Measurements from ENCODE around the gene IQSEC2.

The IQSEC2 gene

DNA sequence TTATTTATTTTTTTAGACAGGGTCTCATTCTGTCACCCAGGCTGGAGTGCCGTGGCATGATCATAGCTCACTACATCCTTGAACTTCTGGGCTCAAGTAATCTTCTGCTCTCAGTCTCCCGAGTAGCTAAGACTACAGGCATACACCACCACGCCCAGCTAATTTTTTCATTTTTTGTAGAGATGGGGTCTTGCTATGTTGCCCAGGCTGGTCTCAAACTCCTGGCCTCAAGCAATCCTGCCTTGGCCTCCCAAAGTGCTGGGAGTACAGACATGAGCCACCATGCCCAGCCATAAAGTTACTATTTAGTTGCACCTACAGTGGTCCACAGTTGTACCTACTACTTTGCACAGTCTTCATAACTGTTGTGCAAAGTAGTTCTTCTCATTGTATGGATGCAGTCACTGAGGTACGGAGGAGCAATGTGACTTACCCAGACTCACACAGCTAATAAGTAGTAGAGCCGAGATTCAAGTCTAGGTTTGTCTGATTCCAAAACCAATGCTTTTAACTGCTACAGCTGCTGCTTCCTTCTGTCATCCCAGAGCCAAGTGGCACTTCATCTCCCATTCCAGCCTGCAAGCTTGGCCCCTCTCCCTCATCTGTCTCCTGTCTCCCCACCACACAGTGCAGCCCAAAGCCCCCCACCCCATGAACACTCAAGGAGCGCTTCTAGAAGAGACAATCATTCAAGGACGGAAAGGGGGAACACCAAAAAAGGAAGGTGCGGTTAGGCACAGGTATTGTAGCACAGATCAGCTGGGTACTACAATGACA is 24.0 kb upstream of the IQSEC2 start:
- DNase-seq (ENCODE audit: low read depth in 3 of 3) = no peak

DNA sequence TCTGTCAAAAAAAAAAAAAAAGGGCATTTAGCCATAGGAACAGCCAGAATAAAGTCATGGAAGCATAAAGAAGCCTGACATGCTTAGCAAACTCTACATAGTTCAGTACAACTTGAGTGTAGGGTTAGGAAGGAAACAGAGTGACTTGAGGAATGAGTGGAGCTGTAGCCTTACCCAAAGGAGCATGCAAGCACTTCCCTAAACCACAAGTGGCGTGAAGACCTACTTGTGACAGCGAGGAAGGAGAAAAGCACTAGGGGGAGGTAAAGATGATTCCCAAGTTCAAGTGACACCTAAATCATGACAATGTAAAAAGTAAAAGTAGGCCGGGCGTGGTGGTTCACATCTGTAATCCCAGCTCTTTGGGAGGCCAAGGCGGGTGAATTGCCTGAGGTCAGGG is 21.8 kb upstream of the IQSEC2 start:
- DNase-seq (ENCODE audit: low read depth in 3 of 3) = no peak

DNA sequence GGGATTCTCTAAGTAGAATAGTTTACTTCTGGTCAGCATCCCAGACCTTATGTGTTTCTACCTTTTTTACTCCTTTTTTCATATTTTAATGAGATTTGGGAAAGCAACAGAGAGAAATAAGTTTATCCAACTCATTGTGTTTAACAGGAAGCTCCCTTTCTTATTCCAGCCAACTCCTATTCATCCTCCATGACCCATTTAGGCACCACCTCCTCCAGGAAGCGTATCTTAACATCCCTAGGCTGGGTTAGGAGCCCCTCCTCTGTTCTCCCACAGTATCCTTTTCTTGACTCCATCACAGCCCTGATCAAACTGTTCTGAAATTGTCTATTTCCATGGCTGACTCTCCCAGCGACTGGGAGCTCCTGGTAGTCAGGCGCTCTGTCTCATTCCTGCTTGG is 18.8 kb upstream of the IQSEC2 start:
- no peak for DNase-seq (ENCODE audit: low read depth in 3 of 3)

DNA sequence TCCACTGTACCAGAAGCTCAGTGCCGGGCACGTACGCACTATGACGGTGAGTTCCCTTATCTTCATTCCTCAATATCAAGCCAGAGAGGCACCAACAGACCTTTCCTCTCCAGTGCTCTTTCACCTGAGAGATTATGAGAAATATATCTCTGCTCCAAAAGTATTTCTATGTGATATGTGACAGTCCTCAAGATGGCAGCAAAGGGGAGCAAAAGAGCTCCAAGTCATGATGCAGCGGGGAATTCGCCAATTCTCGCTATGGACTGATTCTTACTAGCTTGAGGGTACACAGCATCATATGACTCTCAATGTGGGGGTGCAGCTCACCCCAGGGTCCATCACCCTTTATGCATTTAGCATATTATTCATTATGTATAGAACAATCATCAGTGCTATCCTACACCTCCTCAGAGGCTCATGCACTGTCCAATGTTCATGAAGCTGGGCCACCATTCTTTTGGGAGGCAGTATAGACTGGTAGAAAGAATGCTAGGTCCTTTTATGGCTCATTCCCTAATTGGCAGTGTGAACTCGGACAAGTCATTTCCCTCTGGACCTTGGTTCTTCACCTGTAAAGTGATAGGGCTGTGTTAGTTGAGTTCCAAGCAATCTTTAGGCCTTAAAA is 12.8 kb upstream of the IQSEC2 start:
- DNase-seq (ENCODE audit: low read depth in 3 of 3) = no peak

GRCh38 chrX:53291596-53291995 is 10.2 kb upstream of the IQSEC2 start:
- DNase-seq (ENCODE audit: low read depth in 3 of 3) = no peak

DNA sequence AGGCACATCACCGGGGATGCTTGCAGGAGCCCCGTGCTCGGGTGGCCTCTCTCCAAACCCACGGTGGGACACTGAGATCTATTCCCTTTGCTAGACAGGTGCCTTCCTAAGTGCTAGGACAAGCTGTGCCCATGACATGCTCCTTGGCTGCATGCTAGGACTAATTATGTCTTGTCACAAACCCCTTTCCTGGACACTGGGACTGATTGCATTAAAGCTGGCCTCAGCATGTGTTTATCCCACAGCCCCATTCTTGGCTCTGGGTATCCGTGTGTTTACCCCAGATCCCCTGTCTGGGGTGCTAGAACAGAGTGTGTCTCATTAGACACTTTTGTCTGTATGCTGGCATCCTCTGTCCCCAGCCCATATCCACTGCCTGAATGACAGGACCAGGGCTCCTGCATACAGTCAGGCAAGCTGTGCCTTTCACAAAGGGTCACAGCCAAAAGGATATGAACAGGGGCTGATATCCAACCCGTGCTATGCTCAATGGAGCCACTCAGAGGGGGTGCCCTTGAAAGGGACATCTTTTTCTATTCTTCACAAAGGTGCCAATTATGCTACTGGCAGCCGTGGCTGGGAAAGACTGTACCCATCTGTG is 9.2 kb upstream of the IQSEC2 start:
- no peak for DNase-seq (ENCODE audit: low read depth in 3 of 3)

DNA sequence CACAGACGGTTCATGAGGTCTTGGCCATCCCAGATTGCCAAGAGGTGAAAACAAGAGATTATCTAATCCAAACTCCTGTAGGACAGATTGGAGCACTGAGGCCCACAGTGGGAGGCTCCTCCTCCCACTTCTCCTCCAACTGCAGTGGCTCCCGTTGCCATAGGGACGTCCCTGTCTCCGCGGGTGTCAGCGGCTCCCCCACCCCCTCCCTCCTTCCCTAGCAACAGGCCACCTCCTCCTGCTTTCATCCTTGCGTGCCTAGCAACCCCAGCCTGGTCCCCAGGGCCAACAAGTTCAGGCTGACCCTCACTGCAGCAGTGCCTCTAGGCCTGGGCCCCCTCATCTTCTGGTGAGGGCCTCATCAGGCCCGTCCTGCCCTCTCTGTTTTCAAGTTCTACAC is 6.8 kb upstream of the IQSEC2 start:
- no peak for DNase-seq (ENCODE audit: low read depth in 3 of 3)

DNA sequence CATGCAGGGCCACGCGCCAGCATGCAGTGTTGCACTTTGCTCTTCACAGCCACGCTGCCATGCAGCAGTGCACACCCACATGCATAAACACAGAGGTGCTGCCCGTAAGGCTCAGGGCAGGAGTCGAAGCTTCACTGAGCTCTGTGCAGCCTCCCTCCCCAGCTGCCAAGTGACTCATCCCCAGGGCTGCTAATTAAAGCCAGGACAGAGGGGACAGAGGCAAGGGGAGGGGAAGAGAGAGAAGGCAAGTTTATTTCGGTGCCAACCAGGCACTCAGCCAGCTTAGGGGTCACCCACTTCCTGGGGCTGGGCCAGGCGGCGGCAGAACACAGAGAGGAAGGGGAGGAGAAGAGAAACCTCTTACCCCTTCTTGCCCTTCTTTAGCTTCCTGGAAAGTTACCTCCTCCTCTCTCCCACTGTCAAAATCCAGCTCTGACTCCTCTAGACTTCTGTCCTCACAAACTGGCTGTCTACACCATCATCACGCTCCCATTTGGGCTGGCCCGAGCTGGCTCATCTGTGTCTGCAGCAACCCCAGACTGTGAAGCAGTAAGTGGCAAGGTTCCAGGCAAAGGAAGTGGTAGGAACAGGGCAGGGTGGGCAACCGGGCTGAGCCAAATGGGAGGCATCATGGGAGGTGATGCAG is 6.2 kb upstream of the IQSEC2 start:
- no peak for DNase-seq (ENCODE audit: low read depth in 3 of 3)

GRCh38 chrX:53286171-53286570 is 4.8 kb upstream of the IQSEC2 start:
- DNase-seq (ENCODE audit: low read depth in 3 of 3) = no peak

GRCh38 chrX:53285591-53285990 is 4.2 kb upstream of the IQSEC2 start:
- DNase-seq (ENCODE audit: low read depth in 3 of 3) = no peak

GRCh38 chrX:53284684-53285447 is 3.5 kb upstream of the IQSEC2 start:
- DNase-seq (ENCODE audit: low read depth in 3 of 3) = peak in 2 of 3 experiments; percentile 9 to 20

DNA sequence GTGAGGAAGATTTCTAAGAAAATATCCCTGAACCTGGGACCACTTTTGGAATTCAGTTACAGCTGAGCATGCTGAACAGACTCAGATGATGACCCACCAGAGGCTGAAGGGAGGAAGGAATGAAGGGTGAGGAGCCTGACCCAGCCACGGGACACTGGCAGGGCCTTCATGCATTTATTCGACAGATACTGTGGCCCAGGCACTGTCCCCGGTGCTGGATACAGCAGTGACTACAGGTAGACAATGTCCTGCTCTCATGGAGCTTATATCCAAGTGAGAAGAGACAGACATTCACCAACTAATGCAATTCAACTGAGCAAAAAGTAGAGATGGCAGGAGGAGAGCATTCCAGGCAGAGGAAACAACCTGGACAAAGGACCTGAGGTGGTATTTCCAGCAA is 2.2 kb upstream of the IQSEC2 start:
- DNase-seq (ENCODE audit: low read depth in 3 of 3) = no peak

DNA sequence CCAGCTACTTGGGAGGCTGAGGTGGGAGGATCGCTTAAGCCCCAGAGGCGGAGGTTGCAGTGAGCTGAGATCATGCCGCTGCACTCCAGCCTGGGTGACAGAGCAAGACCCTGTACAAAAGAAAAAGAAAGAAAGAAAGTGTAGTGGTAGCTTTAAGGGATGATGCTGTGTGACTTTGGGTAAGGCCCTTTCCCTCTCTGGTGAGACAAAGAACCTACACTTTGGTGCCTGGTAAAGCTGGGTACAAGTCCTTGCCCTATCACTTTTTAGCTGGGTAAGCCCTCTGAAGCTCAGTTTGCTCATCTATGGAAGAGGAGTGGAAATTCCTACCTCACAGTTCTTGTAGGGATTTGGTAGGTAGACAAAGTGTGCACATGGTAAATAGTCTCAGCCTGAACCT is 1.7 kb upstream of the IQSEC2 start:
- DNase-seq (ENCODE audit: low read depth in 3 of 3) = no peak

DNA sequence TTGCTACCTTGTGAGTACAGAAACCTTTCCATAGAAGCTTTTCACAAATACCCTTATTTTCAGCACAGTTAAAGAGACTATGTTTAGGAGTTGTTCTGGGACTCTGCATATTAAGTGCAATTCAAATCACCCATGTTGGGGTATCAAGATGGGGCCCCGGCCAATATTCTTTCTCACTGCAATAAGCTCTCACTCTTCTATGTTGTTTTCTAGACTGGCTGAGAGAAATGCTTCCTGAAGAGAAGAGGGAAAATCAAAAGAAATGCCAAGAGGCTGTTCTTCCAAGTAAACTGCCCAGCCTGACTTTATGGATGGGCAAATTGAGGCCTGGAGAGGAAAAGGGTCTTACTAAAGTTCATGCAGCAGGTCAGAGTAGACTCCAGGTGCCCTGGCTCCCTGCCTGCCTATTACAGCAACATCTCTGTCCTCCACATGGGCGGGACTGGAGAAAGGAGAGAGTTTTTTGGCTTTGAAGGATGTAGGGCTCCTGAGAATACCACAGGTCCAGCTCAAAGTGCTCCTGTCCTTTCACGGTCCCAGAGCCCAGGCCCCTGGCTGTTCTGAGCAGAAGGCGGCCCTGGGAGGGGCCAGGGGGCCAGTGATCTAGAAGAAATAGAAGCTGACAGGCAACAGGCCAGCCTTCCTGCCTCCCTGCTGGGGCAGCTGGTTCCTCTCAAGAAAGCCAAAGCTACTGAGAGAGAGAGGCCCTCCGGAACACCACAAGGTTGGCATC is 745 bp upstream of the IQSEC2 start:
- DNase-seq (ENCODE audit: low read depth in 3 of 3) = no peak

DNA sequence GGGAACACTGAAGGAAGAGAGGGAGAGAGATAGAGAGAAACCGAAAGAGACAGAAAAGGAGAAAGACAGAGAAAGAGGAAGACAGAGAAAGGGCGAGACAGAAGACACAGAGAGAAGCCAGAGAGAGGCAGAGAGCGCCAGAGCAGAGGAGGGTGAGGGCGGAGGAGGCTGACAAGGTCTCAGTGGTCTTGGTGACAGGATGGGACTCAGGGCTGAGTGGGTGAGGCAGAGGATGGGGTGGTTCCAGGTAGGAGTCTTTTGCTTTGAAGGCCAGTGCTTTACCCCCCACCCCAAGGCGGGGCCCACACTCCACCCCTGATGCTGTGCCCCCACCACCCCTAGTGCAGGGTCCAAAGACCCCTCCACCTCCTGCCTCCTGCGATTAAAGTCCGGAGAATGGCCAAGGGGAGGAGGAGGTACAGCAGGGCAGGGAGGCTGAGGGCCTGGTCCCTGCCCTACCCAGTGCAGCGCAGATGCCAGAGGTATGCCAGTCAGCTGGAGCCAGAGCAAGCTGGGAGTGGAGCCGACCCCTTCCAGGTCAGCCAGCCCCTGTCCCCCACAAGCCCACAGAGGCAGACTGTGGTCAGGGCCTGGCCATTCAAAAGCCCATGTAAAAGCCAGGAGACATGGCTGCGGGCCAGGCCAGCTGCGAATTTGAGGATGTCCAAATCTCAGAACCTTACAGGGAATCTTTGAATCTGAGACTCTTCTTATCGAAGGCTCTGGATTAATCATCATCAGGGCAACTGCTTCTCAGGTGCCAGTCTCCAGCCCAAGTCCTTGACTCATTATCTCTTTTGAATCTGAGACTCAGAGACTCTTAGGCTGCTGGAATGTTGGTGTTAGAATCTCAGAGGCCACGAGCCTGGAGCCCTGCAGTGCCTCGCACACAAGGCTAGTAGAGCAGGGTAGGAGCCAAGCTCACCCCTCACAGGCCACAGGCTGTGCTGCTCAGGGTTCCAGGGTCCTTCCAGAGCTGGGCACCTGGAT is 758 bp downstream of the IQSEC2 start:
- no peak for DNase-seq (ENCODE audit: low read depth in 3 of 3)

DNA sequence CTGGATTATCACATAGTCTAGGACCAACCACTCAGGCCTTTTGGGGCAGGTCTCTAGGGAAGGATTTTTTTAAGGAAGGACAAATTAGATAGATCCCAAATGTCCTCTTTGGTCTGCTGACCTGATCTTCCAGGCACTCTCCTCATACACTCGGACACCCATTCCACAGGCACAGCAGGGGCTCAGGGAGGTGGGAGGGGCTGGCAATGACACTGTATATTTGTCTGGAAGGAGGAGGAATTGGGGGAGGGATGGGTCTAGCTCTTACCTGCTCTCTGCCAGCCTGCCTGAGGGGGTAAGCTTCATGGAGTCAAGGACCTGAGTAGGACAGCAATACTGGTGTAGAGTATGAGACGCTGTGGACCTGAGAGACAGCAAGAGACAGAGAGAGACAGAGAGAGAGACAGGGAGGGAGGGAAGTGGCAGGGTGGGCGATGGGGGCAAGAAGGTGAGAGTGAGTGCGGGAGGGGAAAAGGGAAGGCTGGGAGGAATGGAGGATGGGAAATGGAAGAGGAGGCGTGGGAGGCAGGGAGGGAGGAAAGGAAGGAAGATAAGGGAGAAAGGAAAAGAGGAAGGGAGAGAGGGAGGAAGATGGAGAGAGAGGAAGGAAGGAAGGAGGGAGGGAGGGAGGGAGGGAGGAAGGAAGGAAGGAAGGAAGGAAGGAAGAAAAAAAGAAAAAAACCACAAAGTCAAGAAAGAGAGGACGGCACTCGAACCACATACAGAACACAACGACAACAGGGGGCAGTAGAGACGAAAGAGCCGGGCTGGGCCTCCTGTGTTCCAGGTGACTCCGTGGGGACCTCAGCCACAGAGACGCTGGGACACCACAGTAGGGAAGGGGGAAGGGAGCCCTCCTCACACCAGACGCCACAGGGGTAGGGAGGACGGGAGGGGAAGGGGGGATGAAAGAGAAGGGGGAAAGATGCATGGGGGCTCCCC is 1.8 kb downstream of the IQSEC2 start:
- no peak for DNase-seq (ENCODE audit: low read depth in 3 of 3)

DNA sequence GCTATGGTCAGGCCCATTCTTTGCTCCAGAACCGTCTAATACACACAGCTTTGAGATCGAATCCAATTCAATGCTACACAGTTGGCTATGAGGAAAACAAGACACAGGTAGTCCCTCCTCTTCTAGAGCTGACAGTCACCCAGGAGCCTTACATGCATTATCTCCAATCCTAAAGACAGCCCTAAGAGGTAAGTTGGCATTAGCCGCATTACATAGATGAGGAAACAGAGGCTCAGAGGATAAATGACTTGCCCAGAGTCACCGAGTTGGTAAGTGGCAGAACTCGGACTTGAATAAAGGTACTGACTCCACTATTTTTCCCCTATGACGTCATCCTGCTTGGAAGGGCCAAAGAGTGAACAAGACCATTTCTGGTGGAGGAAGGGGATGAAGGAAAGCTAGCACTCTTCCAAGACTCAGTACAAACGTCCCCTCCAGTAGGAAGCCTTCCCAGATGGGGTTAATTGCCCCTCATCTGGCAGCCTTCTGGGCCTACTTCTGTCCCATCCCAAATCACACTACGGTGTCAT is 8.5 kb downstream of the IQSEC2 start:
- DNase-seq (ENCODE audit: low read depth in 3 of 3) = no peak

DNA sequence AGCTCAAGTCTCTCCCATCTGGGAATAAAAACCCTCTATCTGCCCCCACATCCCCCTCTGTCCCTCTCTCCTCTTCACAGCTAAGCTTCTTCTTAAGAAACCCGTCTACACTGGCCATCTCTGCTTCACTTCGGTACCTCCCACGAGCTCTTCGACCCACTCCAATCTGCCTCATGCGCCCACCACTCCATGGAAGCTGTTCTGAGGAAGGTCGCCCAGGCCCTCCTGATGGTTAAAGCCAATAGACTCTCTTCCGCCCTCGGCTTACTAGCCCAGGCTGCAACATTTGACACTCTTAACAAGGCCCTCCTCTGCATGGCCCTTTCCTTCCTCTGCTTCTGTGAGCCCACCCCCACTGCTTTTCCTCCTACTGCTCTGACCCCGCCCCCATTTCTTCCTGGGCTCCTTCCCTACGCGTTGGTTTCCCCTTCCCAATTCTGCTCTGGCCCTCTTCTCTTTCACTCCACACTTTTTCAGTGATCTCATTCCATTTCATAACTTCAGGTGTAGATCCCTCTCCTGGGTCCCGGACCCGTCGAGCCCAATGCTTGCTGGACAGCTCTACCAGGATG is 11.8 kb downstream of the IQSEC2 start:
- no peak for DNase-seq (ENCODE audit: low read depth in 3 of 3)

Data from stimulated activated CD4-positive, alpha-beta T cell treated with anti-CD3 and anti-CD28 coated beads, TNF-alpha, amount 100 ng/mL, for 4 hours (primary cell).